HG02973 (cell line): ENCODE results near the gene PLEKHG4.

Source experiments
- ATAC-seq: cut with Tn5 transposase; IDR thresholded peaks from one replicate; pipeline ENCODE4 v1.9.1; 2021; ENCODE audit warnings: moderate library complexity; ENCODE audit not compliant: unreplicated experiment

PLEKHG4 gene

DNA sequence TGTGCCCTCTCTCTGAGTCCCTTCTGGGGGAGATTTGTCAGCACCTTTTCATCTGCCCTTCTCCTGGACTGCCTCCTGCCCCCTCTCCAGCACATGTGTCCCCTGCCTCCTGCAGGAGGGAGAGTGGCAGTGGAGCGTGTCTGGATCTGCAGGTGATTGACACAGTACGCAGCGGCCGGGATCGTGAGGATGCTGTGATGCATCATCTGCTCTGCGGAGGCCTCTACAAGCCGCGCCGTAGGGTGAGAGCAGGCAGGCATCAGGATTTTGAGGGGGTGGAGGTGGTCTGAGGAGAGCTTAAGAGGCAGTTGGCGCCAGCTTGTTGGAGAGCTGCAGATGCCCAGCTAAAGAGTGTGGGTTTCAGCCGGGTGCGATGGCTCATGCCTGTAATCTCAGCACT lies 19.6 kb upstream of the PLEKHG4 start:
- ATAC-seq = no peak

DNA sequence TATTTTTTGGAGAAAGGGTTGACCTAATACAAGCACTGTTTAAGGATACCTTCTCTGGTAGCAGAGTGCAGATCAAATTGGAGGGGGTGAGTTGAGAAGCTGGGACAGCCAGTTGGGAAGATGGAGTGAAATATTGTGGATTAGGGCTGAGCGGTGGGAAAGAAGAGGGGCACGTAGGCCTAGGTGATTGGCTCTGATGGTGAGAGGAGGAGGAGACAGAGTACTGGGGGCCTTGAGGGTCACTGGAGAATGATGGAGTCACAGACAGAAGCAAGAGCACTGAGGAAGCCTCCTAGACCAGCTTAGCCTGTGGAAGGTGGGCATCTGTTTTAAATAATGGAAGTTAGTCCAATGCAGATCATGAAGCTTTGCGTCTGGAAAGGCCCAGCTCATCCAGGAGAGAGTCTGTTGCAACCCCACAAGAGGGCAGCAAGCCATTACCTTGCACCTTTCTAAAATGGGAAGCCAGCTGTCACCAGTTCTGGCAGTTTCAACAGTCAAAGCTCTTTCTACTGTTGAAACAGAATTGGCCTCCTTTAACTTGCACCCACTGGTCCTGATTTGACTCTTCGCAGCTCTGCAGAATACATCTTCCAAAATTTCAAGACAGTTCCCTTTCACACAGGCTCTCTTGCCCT lies 18.8 kb upstream of the PLEKHG4 start:
- ATAC-seq = no peak

DNA sequence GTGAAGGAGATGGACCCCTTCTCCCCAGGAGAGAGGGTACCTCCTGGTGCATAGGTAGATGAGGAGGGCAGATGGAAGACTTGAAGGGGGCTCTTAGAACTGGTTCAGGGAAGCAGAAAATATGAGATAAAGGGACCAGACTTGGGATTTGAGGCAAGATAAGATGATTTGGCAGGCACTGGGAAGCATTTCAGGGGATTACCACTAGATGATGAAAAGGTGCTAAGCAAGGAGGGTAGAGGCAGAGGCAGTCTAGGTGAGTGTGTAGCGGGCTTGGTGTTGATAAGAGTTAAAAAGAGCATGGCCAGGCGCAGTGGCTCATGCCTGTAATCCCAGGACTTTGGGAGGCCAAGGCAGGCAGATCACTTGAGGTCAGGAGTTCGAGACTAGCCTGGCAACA lies 16.1 kb upstream of the PLEKHG4 start:
- no peak for ATAC-seq

DNA sequence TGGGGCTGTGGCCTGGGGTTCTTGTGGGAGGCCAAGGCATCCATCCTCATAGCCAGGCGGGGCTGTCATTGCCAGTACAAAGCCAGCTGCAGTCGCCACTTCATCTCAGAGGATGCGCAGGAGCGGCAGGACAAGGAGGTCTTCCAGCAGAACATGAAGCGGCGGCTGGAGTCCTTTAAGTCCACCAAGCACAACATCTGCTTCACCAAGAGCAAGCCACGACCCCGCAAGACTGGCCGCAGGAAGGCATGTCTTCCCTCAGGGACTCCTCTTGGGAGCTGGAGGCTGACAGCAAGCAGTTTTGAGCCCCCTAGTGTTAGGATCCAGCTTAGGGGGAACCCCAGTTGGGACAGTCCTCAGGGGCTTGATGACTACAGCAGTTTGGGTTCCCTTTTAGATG lies 15.1 kb upstream of the PLEKHG4 start:
- no peak for ATAC-seq

DNA sequence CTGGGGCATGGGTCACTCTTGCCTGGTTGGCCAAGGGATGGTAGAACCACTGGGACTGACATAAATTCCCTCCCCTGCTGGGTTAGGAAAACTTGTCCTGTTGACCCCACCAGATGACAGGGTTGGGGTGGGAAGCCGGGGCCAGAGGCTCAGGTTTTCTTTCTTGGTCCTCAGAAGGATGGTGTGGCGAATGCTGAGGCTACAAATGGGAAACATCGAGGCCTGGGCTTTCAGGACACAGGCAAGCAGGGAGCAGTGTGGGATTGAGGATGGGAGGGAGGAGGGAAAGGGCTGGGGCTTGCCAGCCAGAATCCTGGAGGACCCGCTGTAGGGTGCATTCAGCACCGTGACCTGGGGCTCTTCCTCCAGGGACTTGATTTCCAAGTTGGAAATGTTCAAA lies 14.5 kb upstream of the PLEKHG4 start:
- ATAC-seq = no peak

DNA sequence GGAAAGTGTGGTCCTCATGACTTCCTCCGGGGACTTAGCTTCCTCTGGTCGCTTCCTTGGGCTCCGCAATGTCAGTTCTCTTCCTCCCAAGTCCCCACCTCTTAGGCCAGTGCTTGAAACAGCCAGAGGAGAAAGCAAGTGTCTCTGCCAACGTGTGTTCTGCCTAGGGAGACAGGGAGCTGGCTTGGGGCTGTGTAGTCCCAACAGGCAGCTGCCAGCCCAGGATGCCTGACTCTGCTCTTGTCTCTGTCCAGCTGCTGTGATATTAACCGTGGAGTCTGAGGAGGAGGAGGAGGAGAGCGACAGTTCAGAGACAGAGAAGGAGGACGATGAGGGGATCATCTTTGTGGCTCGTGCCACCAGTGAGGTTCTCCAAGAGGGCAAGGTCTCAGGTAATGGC lies 13.5 kb upstream of the PLEKHG4 start:
- no peak for ATAC-seq

DNA sequence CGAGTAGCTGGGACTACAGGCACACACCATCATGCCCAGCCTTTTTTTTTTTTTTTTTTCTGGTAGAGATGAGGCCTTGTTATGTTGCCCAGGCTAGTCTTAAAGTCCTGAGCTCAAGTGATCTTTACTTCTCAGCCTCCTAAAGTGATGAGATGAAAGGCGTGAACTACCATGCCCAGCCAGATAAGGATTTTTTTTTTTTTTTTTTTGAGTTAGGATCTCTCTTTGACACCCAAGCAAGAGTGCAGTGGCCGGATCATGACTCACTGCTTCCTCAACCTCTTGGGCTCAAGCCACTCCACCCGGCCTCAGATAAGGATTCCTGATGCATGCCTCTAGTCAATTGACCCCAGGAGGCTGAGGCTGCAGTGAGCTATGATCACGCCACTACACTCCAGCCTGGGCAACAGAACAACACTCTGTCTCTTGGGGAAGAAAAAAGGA lies 11.2 kb upstream of the PLEKHG4 start:
- no peak for ATAC-seq

DNA sequence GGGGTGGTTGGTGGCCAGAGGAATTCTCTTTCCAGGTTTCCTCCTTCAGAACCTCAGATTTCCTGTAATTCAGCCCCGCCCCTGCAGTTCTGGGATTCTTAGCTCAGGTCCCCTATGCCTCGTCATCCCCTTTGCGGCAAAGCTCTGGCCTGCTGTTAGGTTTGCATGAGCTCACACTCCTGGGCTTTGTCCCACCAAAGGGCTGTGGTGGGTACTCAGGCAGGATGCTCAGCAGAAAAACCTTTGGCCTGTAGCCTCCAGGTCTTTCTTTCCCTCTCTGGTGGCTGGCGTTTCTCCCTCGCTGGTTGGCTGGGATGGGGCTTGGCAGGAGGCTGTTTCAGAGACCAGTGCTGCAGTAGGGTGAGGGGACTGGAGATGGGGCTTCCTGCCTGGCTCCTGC lies 9.6 kb upstream of the PLEKHG4 start:
- ATAC-seq = no peak

DNA sequence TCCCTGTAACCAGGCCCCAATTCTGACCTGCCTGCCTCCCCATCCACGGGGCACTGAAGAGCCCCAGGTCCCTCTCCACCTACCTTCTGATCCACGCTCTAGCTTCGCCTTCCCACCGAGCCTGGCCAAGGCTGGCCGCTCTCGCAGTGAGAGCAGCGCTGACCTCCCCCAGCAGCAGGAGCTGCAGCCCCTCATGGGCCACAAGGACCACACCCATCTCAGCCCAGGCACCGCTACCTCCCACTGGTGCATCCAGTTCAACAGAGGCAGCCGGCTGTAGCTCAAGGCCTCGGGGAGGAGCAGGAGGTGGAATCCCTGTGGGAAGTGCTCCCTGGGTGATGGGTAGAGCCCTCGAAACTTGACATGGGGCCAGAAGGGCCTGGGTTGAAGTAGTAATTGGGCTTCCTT lies 8.4 kb upstream of the PLEKHG4 start:
- ATAC-seq = no peak

DNA sequence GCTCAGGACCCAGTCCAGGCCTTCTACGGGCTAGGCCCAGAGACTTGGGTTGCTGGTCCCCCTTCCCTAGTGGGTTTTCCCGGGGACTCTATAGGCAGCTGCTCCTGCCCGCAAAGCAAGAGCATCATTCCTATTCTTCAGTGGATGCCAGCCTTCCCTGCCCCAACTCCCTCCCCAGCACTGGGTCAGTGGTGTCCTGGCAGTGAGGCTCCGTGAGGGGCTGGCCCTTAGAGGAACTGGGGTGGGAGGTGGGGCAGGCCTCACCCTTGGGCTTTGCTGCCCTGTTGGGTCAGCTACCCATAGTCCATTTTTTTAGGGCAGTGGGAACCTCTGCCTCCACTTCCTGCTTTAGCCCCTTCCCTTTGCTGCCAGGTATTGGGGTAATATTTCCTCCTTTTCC lies 7.9 kb upstream of the PLEKHG4 start:
- ATAC-seq = no peak

DNA sequence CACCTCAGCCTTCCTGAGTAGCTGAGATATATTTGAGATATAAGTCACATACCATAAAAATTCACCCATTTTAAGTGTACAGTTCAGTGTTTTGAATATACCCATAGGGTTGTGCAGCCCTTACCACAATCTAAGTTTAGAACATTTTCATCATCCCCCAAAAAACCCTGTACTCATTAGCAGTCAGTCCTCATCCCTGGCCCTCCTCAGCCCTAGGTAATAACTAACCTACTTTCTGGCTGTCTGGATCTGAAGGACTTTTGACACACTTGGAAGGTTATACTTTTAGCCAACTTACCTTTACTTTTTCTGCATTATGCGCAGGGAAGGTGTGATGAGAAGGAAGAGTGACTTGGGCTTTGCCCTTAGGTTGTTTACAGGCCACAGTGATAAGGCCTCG lies 4.0 kb upstream of the PLEKHG4 start:
- ATAC-seq = no peak

DNA sequence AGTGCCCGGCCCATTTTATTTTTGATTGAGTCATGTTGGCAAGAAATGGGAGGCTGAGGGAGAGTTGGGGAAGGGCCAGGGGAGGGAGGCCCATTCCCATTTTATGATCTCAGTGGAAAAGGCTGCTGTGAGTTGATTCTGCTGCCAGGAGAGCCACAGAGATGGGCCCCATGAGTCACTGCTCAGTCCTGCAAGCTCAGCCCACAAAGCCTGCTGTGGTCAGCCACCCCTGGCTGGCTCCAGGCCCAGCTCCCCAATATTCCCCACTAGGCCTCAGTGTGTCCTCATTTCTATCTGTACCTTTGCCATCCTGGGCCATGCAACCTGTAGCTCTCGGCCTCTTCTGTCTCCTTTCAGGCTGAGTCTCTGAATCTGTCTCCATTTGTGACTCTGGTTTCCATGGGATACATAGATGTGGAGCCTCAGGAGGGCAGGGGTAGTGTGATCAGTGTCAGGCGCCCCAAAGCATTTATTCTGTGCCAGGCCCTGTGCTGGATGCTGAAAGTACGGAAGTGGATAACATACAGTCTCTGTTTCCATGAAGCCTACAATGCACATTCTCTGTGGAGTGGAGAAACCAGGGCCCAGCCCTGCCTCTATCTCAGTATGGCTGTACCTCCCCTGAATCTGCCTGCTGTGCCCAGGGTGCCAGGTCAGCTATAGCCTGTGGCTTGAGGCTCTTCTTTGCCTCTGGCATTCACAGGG lies 1.9 kb upstream of the PLEKHG4 start:
- ATAC-seq = no peak

DNA sequence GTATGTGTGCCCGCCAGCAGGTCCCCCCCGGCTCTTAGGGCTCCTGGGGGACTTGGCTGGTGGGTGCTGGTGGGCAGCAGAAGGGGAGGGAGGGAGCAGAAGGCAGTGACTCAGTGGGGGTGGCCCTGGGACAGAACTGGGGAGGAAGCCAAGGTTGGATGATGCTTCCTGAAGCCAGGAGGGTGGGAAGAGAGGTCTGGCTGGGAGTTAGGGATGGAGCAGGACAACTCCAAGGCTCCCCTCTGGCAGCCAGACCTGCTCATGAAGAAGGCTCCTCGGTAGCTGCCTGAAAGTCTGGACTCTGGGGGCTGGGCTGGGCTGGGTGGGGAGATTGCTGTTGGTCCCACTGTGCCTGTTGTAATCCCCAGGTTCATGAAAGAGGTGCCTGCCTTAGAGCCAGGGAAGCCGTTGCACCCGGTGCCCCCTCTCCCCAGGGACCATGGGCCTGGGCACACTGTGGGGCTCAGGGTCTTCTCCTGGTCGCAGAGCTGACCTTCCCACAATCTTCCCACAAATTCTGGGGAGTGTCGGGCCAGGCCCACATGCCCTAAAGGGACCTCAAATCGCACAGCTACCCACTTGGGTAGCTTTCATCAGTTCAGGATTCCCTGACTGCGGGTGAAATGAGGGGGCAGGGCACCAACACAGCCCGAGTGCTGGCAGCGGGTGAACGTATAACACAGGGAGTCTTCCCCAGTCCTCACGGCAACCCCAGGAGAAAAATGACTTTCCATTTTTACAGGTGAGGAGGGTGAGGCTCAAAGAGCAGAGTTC lies 1.1 kb upstream of the PLEKHG4 start:
- ATAC-seq = no peak

DNA sequence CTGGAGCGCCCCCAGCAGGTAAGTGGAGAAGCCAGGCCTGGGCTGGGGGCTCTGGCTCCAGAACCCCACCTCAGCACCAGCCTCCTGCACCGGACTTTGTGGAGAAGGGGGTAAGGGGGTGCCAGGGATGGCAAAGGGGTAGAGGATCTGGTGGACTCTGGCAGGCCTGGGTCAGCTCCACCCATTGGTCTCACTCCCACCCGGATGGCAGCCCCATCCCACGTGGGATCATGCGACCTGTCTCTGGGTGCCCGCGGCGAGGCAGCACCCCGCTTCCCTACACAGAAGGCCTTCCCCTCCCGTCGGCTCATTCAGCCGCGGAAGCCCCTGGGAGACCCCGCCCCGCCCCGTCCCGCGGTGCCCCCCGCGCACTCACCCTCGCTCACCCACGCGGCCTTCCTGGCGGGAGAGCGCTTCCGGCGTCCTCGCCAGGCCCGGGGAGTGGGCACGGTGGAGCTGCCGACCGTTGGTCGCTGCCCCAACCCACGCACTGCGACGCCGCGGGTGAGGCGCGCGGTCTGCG lies 498 bp upstream of the PLEKHG4 start:
- ATAC-seq = peak; percentile 42

DNA sequence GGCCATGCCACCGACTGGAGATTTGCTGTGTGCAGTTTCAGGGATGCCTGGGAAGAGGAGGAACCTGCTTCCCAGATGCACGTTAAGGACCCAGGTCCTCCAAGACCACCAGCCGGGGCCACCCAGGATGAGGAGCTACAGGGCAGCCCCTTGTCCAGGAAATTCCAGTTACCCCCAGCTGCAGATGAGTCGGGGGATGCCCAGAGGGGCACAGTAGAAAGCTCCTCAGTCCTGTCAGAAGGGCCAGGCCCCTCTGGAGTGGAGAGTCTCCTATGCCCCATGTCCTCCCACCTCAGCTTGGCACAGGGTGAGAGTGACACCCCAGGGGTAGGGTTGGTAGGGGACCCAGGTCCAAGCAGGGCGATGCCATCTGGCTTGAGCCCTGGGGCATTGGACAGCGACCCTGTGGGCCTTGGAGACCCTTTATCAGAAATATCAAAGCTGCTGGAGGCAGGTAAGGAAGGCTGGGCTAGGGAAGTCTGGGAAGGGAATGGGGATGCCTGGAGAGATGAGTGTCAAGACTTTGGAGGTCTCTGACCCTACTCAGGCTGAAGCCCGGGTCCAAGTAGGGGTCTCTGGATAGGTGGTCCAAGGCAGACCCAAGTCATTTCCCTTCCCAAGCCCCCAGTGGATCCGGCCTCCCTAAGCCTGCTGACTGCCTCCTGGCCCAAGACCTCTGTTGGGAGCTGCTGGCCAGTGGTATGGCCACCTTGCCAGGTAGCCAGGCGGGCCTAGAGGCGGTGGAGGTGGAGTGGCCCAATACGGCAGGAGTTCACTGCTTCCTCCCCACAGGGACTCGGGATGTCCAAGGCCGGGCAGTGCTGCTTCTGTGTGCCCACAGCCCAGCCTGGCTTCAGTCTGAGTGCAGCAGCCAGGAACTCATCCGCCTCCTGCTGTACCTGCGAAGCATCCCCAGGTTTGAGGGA lies 1.0 kb downstream of the PLEKHG4 start:
- ATAC-seq = no peak

DNA sequence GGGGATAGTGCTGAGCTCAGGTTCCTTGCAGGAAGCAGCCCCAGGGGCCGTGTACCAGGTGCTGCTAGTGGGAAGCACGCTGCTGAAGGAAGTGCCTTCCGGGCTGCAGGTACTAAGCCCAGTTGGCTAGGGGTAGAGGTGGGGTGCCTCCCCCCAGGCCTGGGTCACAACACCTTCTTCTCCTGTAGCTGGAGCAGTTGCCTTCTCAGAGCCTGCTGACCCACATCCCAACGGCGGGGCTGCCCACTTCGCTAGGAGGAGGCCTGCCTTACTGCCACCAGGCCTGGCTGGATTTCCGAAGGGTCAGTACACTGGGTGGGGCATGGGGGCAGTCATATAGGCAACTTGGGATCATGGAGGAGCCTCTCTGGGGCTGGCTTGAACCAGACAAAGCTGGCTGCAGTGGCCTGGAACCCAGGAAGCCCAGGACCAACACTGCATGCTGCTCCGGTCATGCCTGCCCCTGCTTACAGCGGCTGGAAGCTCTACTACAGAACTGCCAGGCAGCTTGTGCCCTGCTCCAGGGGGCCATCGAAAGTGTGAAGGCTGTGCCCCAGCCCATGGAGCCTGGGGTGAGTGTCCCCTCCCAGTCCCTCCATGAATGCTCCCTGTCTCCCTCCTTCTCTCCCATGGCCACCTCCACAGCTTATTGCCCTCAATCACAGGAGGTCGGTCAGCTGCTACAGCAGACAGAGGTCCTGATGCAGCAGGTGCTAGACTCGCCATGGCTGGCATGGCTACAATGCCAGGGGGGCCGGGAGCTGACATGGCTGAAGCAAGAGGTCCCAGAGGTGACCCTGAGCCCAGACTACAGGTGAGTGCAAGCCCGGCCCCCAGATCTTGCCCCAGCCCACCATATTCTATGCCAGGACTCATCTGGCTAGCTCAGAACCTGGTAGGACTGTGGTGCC lies 2.5 kb downstream of the PLEKHG4 start:
- ATAC-seq = no peak

DNA sequence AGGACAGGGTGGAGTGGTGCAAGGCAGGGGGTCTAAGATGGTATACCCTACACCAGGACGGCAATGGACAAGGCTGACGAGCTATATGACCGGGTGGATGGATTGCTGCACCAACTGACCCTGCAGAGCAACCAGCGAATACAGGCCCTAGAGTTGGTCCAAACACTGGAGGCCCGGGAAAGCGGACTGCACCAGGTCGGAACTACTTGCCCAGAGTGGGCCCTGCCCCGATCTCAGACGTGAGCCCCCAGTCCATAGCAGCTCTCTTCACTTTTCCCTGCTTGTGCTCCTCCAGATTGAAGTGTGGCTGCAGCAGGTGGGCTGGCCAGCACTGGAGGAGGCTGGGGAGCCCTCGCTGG lies 3.1 kb downstream of the PLEKHG4 start:
- no peak for ATAC-seq

DNA sequence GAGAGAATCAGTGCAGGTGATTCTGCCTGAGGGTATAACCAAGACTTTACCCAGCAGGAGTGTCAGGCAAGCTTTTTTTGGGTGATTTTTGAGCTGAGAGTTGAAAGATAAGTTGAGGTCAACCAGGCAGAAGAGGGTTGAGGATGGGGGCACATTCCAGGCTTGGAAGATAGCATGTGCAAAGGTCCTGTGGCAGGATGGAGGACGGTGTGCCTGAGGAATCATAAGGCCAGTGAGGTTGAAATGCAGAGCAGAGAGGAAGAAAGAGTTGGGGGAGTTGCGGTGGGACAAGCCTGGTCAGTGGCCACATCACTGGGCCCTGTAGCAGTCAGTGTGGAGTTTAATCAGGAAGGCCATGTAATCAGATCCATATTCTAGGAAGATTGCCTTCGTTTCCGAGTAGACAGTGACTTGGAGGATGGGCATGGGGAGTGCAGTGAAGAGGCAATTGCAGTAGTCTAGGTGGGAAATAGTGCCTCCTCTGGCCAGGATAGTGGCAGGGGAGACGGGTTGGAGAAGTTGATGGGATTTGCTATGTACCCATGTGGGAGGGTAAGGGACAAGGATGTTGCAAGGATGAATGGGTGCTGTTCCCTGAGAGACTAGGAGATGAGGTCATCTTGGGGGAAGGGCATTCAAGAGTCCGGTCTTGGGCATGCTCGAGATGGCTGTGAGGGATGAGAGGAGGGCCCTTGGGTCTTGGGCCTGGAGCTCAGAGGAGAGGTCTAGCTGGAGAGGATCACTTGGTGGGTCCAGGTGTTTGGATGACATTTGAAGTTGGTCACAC lies 3.9 kb downstream of the PLEKHG4 start:
- no peak for ATAC-seq
